Measurements from ENCODE around the gene GPRC5C. TPM values are rescaled to one million over a fixed set of nuclear protein-coding genes. Genes with fewer than 3 reads are reported as not detected.
A peak's percentile ranks its signal among the peaks of the same experiment; 100 is the strongest.

Gene GPRC5C
- total RNA-seq, 4 donors from 2014 or later: 11.3 to 27.2 (median 14.3) TPM

GRCh38 chr17:74446551-74447500 lies 14.9 kb downstream of the GPRC5C start:
- peaks cover 0 to 12% of the 10 kb centered on the region in 2 donors for H3K36me3 ChIP-seq
- no peaks in the 10 kb centered on the region for H3K9me3 ChIP-seq
- ATAC-seq: peak; percentile 9
- peak overlapping the region in 3 of 4 donors; percentile 56 to 72 (median 64) for H3K27ac ChIP-seq
- no peaks in the 10 kb centered on the region for H3K27me3 ChIP-seq
- peak; percentile 31 for TF ChIP-seq POLR2AphosphoS5 (IDR thresholded peaks at IDR 0.05)
- no peak for TF ChIP-seq CTCF (IDR thresholded peaks at IDR 0.05)
- H3K4me1 ChIP-seq: peaks cover 0 to 66% (median 27%) of the 10 kb centered on the region in 3 donors
- H3K4me3 ChIP-seq: no peak overlapping the region
- 53 to 88% methylated on average over 6 of the region's 31 CpGs for WGBS, 2 donors (ENCODE audit: low coverage in 1 of 2)

- Histone ChIP-seq H3K4me1 (peaks cover 0 to 66% (median 27%) of the 10 kb centered on the region in 3 donors), H3K27me3 (no peaks in the 10 kb centered on the region), H3K27ac (peak overlapping the region in 2 of 4 donors; percentile 56 to 64), H3K36me3 (peaks cover 0 to 12% of the 10 kb centered on the region in 2 donors), H3K4me3 (no peak overlapping the region), H3K9me3 (no peaks in the 10 kb centered on the region)
- ATAC-seq: no peak
- no peak for TF ChIP-seq POLR2AphosphoS5 (IDR thresholded peaks at IDR 0.05)
- no peak for TF ChIP-seq EP300 (IDR thresholded peaks at IDR 0.05)
- TF ChIP-seq POLR2A (IDR thresholded peaks at IDR 0.05): no peak
- no peak for TF ChIP-seq CTCF (IDR thresholded peaks at IDR 0.05)
- WGBS, 2 donors (ENCODE audit: low coverage in 1 of 2): 80 to 92% methylated on average over 8 of the region's 11 CpGs
Observed at GRCh38 chr17:74447628-74448159, 15.8 kb downstream of the GPRC5C start.

- Histone ChIP-seq H3K36me3 (peaks cover 0 to 12% of the 10 kb centered on the region in 2 donors), H3K27ac (peak overlapping the region in 3 of 4 donors; percentile 43 to 64 (median 60)), H3K27me3 (no peaks in the 10 kb centered on the region), H3K4me1 (peaks cover 0 to 66% (median 27%) of the 10 kb centered on the region in 3 donors), H3K9me3 (no peaks in the 10 kb centered on the region), H3K4me3 (no peak overlapping the region)
- 83% methylated on average over 1 of the region's 8 CpGs; no CpG with 5 or more reads in 1 of the 2 donors for WGBS, 2 donors (ENCODE audit: low coverage in 1 of 2)
- ATAC-seq: no peak
- no peak for TF ChIP-seq EP300 (IDR thresholded peaks at IDR 0.05)
- TF ChIP-seq CTCF (IDR thresholded peaks at IDR 0.05): no peak
- TF ChIP-seq POLR2A (IDR thresholded peaks at IDR 0.05): no peak
- TF ChIP-seq POLR2AphosphoS5 (IDR thresholded peaks at IDR 0.05): no peak
Observed at GRCh38 chr17:74448756-74449155, 16.9 kb downstream of the GPRC5C start.

- ATAC-seq: no peak
- Histone ChIP-seq H3K27me3 (no peaks in the 10 kb centered on the region), H3K4me3 (no peak overlapping the region), H3K36me3 (peaks cover 0 to 12% of the 10 kb centered on the region in 2 donors), H3K27ac (peak overlapping the region in 3 of 4 donors; percentile 43 to 64 (median 60)), H3K4me1 (peaks cover 0 to 65% (median 23%) of the 10 kb centered on the region in 3 donors), H3K9me3 (no peaks in the 10 kb centered on the region)
- WGBS, 2 donors (ENCODE audit: low coverage in 1 of 2): 70 to 84% methylated on average over 3 to 7 of the region's 11 CpGs
- TF ChIP-seq POLR2A (IDR thresholded peaks at IDR 0.05) (no peak), CTCF (IDR thresholded peaks at IDR 0.05) (no peak), EP300 (IDR thresholded peaks at IDR 0.05) (no peak), POLR2AphosphoS5 (IDR thresholded peaks at IDR 0.05) (no peak)
Observed at GRCh38 chr17:74449306-74449705, 17.4 kb downstream of the GPRC5C start.
